Fibroblast of skin of left quadriceps (primary cell): ENCODE measurements around the gene IL17F.
"Not testable (repeated sequence)": the region's sequence is repeated elsewhere in the genome, so short reads cannot be mapped to it uniquely, and the experiment has no call there.

Experiments
- DNase-seq, 2 experiments: peaks; one replicate each; pipeline ENCODE4 v3.0.0-alpha.2; 2013; ENCODE audit warnings: low read depth in 2 of 2

The IL17F gene

GRCh38 chr6:52245425-52245824, 1.1 kb upstream of the IL17F start:
- DNase-seq: no peak

GRCh38 chr6:52243282-52243893, 912 bp downstream of the IL17F start:
- DNase-seq: no peak

- DNase-seq: no peak
These were observed 2.5 kb downstream of the IL17F start for GRCh38 chr6:52241819-52242218.

GRCh38 chr6:52233975-52234823, 10.1 kb downstream of the IL17F start:
- DNase-seq: peak; percentile 26 to 40

- DNase-seq: no peak
These were observed 11.3 kb downstream of the IL17F start for GRCh38 chr6:52233005-52233404.

GRCh38 chr6:52231406-52232127, 12.7 kb downstream of the IL17F start:
- no peak for DNase-seq

GRCh38 chr6:52230685-52231084, 13.6 kb downstream of the IL17F start:
- DNase-seq: no peak

- DNase-seq: no peak
These were observed 16.8 kb downstream of the IL17F start for GRCh38 chr6:52227495-52227894.

GRCh38 chr6:52221302-52221701, 23.0 kb downstream of the IL17F start:
- DNase-seq: no peak

GRCh38 chr6:52217761-52218160, 26.5 kb downstream of the IL17F start:
- DNase-seq: no peak

GRCh38 chr6:52216932-52217575, 27.2 kb downstream of the IL17F start:
- no peak for DNase-seq

- DNase-seq: no peak
These were observed 28.5 kb downstream of the IL17F start for GRCh38 chr6:52215787-52216186.

- DNase-seq: no peak
These were observed 31.2 kb downstream of the IL17F start for GRCh38 chr6:52213127-52213526.

GRCh38 chr6:52210227-52210626, 34.1 kb downstream of the IL17F start:
- DNase-seq: no peak

GRCh38 chr6:52209770-52210169, 34.5 kb downstream of the IL17F start:
- no peak for DNase-seq

GRCh38 chr6:52208612-52209011, 35.7 kb downstream of the IL17F start:
- DNase-seq: no peak

GRCh38 chr6:52207066-52207465, 37.2 kb downstream of the IL17F start:
- no peak for DNase-seq

- no peak for DNase-seq
These were observed 42.8 kb downstream of the IL17F start for GRCh38 chr6:52201493-52201892.

- no peak for DNase-seq
These were observed 43.3 kb downstream of the IL17F start for GRCh38 chr6:52201046-52201445.

- not testable (repeated sequence) for DNase-seq
These were observed 44.2 kb downstream of the IL17F start for GRCh38 chr6:52200088-52200487.

- DNase-seq: no peak
These were observed 48.4 kb downstream of the IL17F start for GRCh38 chr6:52195886-52196285.

GRCh38 chr6:52191824-52192223, 52.5 kb downstream of the IL17F start:
- no peak for DNase-seq
